AG04449 (cell line): ENCODE results near the gene DUSP3.

Experiments used
- CTCF ChIA-PET: fragments of 350-600 bp; formaldehyde crosslinking; extraction: SDS; loops from one replicate; lab custom pipeline; 2021; ENCODE audit warnings: antibody characterized with exemption; lab: Yijun Ruan, JAX
- POLR2A ChIA-PET: fragments of 400-600, 350-600 bp; formaldehyde crosslinking; extraction: SDS; loops from one replicate; lab custom pipeline; 2020; ENCODE audit warnings: antibody characterized with exemption, inconsistent platforms; lab: Yijun Ruan, JAX
- DNase-seq: peaks from one replicate; pipeline ENCODE4 v3.0.0-alpha.2; 2010; ENCODE audit warnings: low read depth, low spot score
- H3K4me3 ChIP-seq: 2 replicates; pipeline ENCODE4 v1.5.1; 2011; ENCODE audit warnings: low read depth, mild to moderate bottlenecking, control low read depth, low read length
- TF ChIP-seq, protein P1 (sequence below): IDR thresholded peaks from one replicate; pipeline ENCODE4 v1.5.1; 2011; ENCODE audit warnings: mild to moderate bottlenecking, moderate library complexity, low read length, control low read depth, inconsistent platforms; ENCODE audit not compliant: insufficient read depth; ENCODE audit errors: missing control alignments

The DUSP3 gene

DNA sequence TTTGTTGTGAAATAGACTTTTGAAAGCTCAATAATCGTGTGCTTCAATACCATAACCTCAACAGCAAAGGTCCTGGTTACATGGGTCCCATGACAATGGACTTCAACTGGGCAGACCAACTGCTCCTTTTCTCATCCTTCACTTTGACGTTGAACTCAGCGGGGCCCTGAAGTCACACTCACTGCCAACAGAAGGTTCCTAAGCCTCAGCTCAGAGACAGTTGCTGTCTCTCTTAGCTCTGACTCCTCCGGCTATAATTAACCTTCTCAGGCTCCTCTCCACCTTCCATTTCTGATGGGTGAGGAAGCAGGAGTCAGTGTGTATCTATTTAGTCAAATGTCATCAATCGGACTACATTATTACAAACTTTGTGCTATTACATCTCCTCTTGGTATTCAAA lies 30.3 kb upstream of the DUSP3 start:
- H3K4me3 ChIP-seq = no peak overlapping the region
- ChIA-PET POLR2A (no interaction called here), CTCF (interaction anchor here (1.8 kb wide), 1 partner anchor 37 kb away, joined by 6 read pairs; the partner anchor contains the start of gene CD300LG)
- TF ChIP-seq, protein P1, sequence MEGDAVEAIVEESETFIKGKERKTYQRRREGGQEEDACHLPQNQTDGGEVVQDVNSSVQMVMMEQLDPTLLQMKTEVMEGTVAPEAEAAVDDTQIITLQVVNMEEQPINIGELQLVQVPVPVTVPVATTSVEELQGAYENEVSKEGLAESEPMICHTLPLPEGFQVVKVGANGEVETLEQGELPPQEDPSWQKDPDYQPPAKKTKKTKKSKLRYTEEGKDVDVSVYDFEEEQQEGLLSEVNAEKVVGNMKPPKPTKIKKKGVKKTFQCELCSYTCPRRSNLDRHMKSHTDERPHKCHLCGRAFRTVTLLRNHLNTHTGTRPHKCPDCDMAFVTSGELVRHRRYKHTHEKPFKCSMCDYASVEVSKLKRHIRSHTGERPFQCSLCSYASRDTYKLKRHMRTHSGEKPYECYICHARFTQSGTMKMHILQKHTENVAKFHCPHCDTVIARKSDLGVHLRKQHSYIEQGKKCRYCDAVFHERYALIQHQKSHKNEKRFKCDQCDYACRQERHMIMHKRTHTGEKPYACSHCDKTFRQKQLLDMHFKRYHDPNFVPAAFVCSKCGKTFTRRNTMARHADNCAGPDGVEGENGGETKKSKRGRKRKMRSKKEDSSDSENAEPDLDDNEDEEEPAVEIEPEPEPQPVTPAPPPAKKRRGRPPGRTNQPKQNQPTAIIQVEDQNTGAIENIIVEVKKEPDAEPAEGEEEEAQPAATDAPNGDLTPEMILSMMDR = no peak
- DNase-seq = no peak

GRCh38 chr17:43808076-43808475 lies 29.3 kb upstream of the DUSP3 start:
- no peak for DNase-seq
- TF ChIP-seq, protein P1 = no peak
- POLR2A ChIA-PET = no interaction called here
- CTCF ChIA-PET = interaction anchor here (0.6 to 1.8 kb wide), 3 partner anchors 11 to 47 kb away, joined by 3 to 6 read pairs (median 3); partner anchors contain the start of gene CD300LG
- no peak overlapping the region for H3K4me3 ChIP-seq

- TF ChIP-seq, protein P1 = no peak
- CTCF ChIA-PET = interaction anchor here (1.0 to 1.3 kb wide), 2 partner anchors 41 to 105 kb away, joined by 3 to 4 read pairs; partner anchors contain the start of gene CD300LG
- no peak overlapping the region for H3K4me3 ChIP-seq
- no peak for DNase-seq
- POLR2A ChIA-PET = no interaction called here
These were observed 26.3 kb upstream of the DUSP3 start for GRCh38 chr17:43805117-43805516.

DNA sequence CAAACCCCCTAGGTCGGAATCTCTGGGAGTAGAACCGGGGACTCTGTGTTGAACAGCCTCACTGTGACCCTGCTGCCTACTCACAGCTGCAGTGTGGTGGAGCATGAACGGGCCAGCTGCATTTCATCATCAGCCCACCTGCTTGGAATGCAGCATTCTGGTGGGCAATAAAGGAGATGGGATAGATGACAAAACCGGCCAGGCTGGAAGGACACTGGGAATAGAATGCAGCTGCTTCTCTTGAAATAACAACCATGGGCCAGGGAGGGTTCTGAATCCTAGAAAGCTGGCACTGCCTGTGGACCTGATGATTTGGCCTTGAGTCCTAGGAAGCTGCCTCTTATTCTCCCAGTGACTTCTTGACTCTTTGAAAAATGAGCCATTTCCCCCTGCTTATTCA lies 25.0 kb upstream of the DUSP3 start:
- POLR2A ChIA-PET = no interaction called here
- TF ChIP-seq, protein P1 = no peak

DNA sequence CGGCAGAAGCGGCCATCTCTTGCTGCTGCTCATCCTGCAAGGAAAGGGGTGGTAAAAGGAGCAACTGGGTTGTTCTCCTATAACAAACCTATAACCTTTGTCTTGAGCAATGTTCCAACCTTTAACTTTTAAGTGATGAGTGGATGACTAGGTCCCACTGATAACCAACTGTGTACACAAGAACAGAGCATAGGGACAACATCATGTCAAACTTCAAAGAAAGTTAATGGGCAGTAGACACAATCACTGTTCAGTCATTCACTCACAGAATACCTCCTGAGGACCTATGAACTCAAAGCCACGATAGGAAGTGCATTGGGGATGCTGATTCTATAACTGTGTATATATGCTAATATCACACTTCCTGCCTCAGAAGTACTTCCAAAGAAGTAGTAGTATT lies 23.1 kb upstream of the DUSP3 start:
- no peak for DNase-seq
- ChIA-PET POLR2A (no interaction called here), CTCF (interaction anchor here (1.6 kb wide), 1 partner anchor 108 kb away, joined by 4 read pairs; no protein-coding TSS in a partner anchor)
- TF ChIP-seq, protein P1 = no peak
- no peak overlapping the region for H3K4me3 ChIP-seq

More for the DNA sequence above, 25.0 kb upstream of the DUSP3 start:
- H3K4me3 ChIP-seq = no peak overlapping the region
- CTCF ChIA-PET = interaction anchor here (0.8 to 1.4 kb wide), 4 partner anchors 10 to 43 kb away, joined by 3 read pairs; partner anchors contain the start of gene CD300LG
- DNase-seq = no peak

DNA sequence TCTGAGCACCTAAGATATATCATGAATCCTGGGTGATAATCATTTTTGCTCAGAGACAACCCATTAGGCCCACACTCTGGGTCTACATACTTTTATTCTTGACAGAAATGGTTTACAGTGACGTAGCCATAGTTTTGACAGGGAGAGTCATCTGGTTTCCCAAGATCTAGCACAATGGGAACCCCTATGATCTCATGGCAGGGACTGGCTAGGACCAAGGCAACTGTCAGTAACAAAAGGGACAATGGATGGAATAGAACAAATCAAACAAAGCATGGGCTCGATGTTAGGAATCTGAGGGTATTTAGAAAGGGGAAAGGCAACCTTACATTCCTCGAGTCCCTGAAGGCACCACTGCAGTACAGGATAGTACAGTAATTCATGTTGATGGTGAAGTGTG lies 22.0 kb upstream of the DUSP3 start:
- no peak for DNase-seq
- ChIA-PET CTCF (interaction anchor here (1.6 kb wide), 1 partner anchor 106 kb away, joined by 4 read pairs; no protein-coding TSS in a partner anchor), POLR2A (no interaction called here)
- no peak overlapping the region for H3K4me3 ChIP-seq
- TF ChIP-seq, protein P1 = no peak
